Measurements from ENCODE around the gene IRF1.
"Not testable (repeated sequence)": the region's sequence is repeated elsewhere in the genome, so short reads cannot be mapped to it uniquely, and the experiment has no call there.

The IRF1 gene, protein sequence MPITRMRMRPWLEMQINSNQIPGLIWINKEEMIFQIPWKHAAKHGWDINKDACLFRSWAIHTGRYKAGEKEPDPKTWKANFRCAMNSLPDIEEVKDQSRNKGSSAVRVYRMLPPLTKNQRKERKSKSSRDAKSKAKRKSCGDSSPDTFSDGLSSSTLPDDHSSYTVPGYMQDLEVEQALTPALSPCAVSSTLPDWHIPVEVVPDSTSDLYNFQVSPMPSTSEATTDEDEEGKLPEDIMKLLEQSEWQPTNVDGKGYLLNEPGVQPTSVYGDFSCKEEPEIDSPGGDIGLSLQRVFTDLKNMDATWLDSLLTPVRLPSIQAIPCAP

DNA sequence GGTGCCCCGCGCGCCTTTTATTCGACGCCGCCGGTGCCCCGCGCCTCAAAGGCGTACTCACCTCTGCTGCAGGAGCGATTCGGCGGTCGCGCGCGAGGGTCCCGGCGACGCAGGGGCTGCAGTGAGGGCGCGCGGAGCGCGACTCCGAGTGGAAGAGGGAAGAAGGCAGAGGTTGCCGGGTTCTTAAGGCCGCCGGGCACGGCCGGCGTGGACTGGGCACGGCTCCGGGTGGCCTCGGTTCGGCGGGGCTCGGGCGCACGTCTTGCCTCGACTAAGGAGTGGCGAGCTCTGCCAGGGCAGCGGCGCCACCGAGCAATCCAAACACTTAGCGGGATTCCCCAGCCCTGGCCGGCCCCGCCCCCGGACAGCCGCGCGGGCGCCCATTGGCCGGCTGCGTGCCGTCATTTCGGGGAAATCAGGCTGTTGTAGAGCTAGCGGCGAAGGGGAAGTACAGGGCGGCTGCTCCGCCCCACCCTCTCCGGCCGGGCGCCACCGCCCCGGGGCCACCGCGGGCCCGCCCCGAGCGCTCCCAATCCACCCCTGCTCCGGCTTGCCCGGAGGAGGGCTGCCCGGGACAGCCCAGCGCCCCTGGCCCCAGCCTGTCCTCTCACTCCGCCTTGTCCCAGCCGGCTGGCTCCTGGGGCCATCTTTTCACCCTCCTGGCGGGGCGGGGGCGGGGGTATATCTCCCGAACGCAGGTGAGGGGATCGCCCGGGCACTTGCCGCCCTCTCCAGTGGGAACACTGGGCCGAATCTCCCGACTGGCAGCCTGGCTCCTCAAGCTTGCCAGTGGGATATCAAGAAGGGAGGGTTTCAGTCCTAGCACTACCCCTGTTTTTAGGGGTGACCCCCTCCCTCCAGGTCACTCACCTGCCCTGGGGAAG is at the start of gene IRF1:
Gene IRF1, minus strand, starts transcription at position 290 of the 884 bp plus-strand sequence. CDS start 1,295 bp downstream, outside the sequence.
- peak; percentile 94 for DNase-seq (ENCODE audit: low read depth)

- no peak for DNase-seq (ENCODE audit: low read depth)
Measured at GRCh38 chr5:132540149-132540548, 49.6 kb upstream of the IRF1 start.

GRCh38 chr5:132539716-132540115 is 49.1 kb upstream of the IRF1 start:
- DNase-seq (ENCODE audit: low read depth), result no peak

GRCh38 chr5:132530946-132531345 is 40.4 kb upstream of the IRF1 start:
- no peak for DNase-seq (ENCODE audit: low read depth)

GRCh38 chr5:132528866-132529634 is 38.5 kb upstream of the IRF1 start:
- no peak for DNase-seq (ENCODE audit: low read depth)

DNA sequence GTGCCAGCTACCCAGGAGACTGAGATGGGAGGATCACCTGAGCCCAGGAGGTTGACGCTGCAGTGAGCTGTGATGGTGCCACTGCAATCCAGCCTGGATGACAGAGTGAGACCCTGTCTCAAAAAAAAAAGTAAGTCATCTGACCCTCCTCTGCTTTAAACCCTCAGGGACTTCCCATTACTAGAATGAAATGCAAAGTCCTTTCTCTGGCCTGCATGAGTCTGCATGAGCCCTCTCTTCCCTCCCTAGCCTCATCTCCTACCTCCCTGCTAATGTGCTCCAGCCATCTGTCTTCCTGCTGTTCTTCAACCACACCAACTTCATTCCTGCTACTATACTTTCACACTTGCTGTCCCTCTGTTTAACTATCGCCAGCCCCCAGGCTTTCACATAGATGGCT is 37.4 kb upstream of the IRF1 start:
- DNase-seq (ENCODE audit: low read depth), result no peak

GRCh38 chr5:132526974-132527564 is 36.5 kb upstream of the IRF1 start:
- DNase-seq (ENCODE audit: low read depth), result no peak

GRCh38 chr5:132526290-132526973 is 35.9 kb upstream of the IRF1 start:
- DNase-seq (ENCODE audit: low read depth), result no peak

GRCh38 chr5:132525299-132525724 is 34.7 kb upstream of the IRF1 start:
- no peak for DNase-seq (ENCODE audit: low read depth)

DNA sequence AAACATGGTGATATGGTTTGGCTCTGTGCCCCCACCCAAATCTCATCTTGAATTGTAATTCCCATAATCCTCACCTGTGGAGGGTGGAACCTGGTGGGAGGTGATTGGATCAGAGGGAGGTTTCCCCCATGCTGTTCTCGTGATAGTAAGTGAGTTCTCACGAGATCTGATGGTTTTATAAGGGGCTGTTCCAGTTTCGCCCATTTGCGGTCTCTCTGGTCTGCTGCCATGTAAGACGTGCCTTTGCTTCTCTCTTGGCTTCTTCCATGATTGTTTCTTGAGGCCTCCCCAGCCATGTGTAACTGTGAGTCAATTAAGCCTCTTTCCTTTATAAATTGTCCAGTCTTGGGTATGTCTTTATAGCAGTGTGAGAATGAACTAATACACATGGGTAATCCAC is 34.3 kb upstream of the IRF1 start:
- not testable (repeated sequence) for DNase-seq (ENCODE audit: low read depth)

DNA sequence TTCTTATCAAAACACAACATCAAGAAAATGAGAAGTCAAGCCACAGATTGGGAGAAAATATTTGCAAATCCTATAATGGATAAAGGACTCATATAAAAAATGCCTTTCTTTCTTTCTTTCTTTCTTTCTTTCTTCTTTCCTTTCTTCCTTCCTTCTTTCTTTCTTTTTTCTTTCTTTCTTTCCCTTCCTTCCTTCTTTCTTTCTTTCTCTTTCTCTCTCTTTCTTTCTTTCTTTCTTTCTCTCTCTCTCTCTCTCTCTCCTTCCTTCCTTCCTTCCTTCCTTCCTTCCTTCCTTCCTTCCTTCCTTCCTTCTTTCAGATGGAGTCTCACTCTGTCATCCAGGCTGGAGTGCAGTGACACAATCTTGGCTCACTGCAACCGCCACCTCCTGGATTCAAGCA is 31.5 kb upstream of the IRF1 start:
- DNase-seq (ENCODE audit: low read depth), result not testable (repeated sequence)

DNA sequence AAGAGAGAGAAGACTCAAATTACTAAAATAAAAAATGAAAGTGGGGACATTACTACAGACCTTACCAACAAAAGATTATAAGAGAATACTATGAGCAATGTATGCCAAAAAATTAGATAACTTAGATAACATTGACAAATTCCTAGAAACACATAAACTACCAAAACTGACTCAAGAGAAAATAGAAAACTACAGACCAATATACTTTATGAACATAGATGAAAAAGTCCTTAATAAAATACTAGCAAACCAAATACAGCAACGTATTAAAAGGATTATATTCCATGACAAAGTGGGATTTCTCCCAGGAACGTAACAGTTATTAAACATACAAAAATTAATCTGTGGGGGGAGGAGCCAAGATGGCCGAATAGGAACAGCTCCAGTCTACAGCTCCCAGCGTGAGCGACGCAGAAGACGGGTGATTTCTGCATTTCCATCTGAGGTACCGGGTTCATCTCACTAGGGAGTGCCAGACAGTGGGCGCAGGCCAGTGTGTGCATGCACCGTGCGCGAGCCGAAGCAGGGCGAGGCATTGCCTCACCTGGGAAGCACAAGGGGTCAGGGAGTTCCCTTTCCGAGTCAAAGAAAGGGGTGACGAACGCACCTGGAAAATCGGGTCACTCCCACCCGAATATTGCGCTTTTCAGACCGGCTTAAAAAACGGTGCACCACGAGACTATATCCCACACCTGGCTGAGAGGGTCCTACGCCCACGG is 23.2 kb upstream of the IRF1 start:
- not testable (repeated sequence) for DNase-seq (ENCODE audit: low read depth)

GRCh38 chr5:132510076-132510475 is 19.5 kb upstream of the IRF1 start:
- no peak for DNase-seq (ENCODE audit: low read depth)

- no peak for DNase-seq (ENCODE audit: low read depth)
Measured at GRCh38 chr5:132506094-132506692, 15.6 kb upstream of the IRF1 start.

GRCh38 chr5:132505641-132506040 is 15.1 kb upstream of the IRF1 start:
- DNase-seq (ENCODE audit: low read depth), result no peak

DNA sequence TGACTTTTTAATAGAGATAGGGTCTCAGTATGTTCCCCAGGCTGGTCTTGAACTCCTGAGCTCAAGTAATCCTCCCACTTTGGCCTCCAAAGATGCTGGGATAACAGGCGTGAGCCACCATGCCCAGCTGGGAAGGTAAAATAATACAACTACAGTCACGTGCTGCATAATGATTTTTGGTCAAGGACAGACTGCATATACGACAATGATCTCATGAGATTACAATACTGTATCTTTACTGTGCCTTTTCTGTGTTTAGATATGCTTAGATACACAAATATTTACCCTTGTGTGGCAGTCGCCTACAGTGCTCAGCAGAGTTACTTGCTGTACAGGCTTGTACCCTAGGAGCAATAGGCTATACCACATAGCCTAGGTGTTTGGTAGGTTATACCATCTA is 14.2 kb upstream of the IRF1 start:
- no peak for DNase-seq (ENCODE audit: low read depth)

- no peak for DNase-seq (ENCODE audit: low read depth)
Measured at GRCh38 chr5:132503244-132503643, 12.7 kb upstream of the IRF1 start.

DNA sequence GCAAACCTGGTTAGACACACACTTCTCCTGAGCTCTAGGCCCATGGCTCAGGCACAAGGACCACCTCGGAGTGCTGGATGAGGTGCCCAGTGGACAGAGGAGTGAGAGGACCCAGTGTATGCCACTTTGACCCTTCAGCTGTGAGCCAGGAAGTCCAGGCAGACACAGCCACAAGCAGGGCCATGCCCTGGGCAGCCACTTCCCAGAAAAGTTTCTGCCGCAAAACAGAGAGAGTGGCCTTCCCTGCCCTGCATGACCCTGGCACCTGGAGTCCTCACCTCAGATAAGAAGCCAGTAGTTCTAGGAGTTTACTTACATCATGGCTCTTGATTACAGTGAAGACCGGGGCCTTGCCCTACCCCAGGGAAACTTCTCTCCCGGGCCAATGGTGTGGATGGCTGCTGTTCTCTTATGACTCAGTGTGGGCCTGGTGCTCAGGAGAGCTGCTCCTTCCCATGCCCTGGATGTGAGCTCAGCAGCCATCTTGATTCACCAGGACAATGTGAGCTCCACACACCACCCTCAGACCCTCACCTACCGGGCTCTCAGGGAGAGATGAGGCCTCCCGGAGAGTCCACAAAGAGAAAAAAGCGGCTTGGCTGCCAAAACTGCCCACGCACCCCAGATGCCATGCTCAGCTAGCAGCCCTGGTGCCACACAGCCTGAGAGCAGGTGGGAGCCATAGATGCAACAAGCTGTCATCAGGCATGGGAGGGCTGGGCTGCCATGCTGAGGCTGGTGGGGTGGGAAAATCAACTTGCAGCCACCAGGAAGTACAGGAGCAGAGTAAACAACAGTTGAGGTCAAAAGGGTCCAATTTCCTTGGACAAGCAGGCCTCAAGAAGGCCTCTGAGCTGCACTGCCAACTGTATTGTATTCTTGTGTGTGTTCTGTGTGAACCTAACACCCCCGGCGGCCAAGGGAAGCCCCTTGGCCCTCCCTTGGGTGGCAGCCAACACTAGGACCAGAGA is 11.7 kb upstream of the IRF1 start:
- no peak for DNase-seq (ENCODE audit: low read depth)

- no peak for DNase-seq (ENCODE audit: low read depth)
Measured at GRCh38 chr5:132501629-132501956, 11.0 kb upstream of the IRF1 start.
